H1 (cell line): Measurements from ENCODE around the gene TAC4. TPM values are rescaled to one million over a fixed set of nuclear protein-coding genes. Genes with fewer than 3 reads are reported as not detected.

Source experiments
- CTCF ChIA-PET: fragments of 300-600 bp; sonication (Branson Sonifier 250); formaldehyde crosslinking; loops from one replicate; lab custom pipeline; 2021; ENCODE audit not compliant: partially characterized antibody; lab: Charles Lee
- POLR2A ChIA-PET: fragments of 300-600 bp; sonication (Branson Sonifier 250); formaldehyde crosslinking; loops from one replicate; lab custom pipeline; 2021; ENCODE audit warnings: inconsistent platforms; ENCODE audit not compliant: partially characterized antibody; lab: Charles Lee
- DNase-seq, 2 experiments: peaks; one replicate each; pipeline versions ENCODE4 v3.0.0 to v3.0.0-alpha.2; 2010 to 2022; ENCODE audit warnings: low spot score in 2 of 2, low read depth in 1 of 2, mixed read lengths in 1 of 2
- FAIRE-seq: peaks from 2 replicates; lab custom pipeline; 2011; peaks lifted over from hg19 to GRCh38; lab: Jason Lieb, UNC
- H2AFZ ChIP-seq: 2 replicates; pipeline ENCODE4 v1.8.1; 2012; ENCODE audit warnings: low read length, inconsistent platforms
- H2AK5ac ChIP-seq: 2 replicates; pipeline ENCODE4 v1.6.1; 2013; ENCODE audit warnings: low read depth, low read length
- H2BK120ac ChIP-seq: replicated peaks from 2 replicates; pipeline ENCODE3; 2013; ENCODE audit warnings: low read depth, low read length, inconsistent platforms
- H2BK12ac ChIP-seq: 2 replicates; pipeline ENCODE4 v1.6.1; 2013; ENCODE audit warnings: low read depth, low read length
- H2BK15ac ChIP-seq: 2 replicates; pipeline ENCODE4 v1.6.1; 2013; ENCODE audit warnings: low read length
- H2BK20ac ChIP-seq: 2 replicates; pipeline ENCODE4 v1.6.1; 2013; ENCODE audit warnings: low read length
- H2BK5ac ChIP-seq: 2 replicates; pipeline ENCODE4 v1.6.1; 2013; ENCODE audit warnings: low read depth, low read length
- H3K14ac ChIP-seq: 2 replicates; pipeline ENCODE4 v1.6.1; 2013; ENCODE audit warnings: inconsistent platforms; ENCODE audit not compliant: insufficient read length
- H3K18ac ChIP-seq: 2 replicates; pipeline ENCODE4 v1.6.1; 2013; ENCODE audit warnings: low read length; ENCODE audit errors: extremely low read depth
- H3K23ac ChIP-seq: 2 replicates; pipeline ENCODE4 v1.6.1; 2013; ENCODE audit warnings: inconsistent platforms; ENCODE audit not compliant: insufficient read length
- H3K23me2 ChIP-seq: 2 replicates; pipeline ENCODE4 v1.6.1; 2013; ENCODE audit warnings: low read depth, low read length
- H3K27ac ChIP-seq: 2 replicates; pipeline ENCODE4 v1.6.1; 2011; ENCODE audit warnings: low read depth, low read length, inconsistent platforms
- H3K27me3 ChIP-seq, 4 experiments: replicated peaks in 1 of 4; 1 replicate in 1 of 4; 2 replicates in 3 of 4; pipeline versions ENCODE4 v1.6.1 to v1.8.1; 2011 to 2013; ENCODE audit warnings: low read length in 3 of 4, mild to moderate bottlenecking in 3 of 4, inconsistent platforms in 2 of 4, mixed read lengths in 2 of 4, moderate library complexity in 1 of 4; ENCODE audit not compliant: control insufficient read depth in 3 of 4, insufficient read depth in 3 of 4; ENCODE audit errors: extremely low read depth in 1 of 4
- H3K36me3 ChIP-seq, 4 experiments: 2 replicates each; pipeline versions ENCODE4 v1.6.1 to v1.8.1; 2011 to 2013; ENCODE audit warnings: mild to moderate bottlenecking in 4 of 4, low read length in 3 of 4, moderate library complexity in 2 of 4, control low read depth in 1 of 4, inconsistent platforms in 1 of 4; ENCODE audit not compliant: insufficient read depth in 4 of 4, control insufficient read depth in 2 of 4
- H3K4ac ChIP-seq: replicated peaks from 2 replicates; pipeline ENCODE3; 2013; ENCODE audit warnings: low read length, low read depth, mixed read lengths, inconsistent platforms; ENCODE audit not compliant: insufficient read length
- H3K4me1 ChIP-seq, 4 experiments: replicated peaks in 1 of 4; 1 replicate in 1 of 4; 2 replicates in 3 of 4; pipeline versions ENCODE4 v1.6.1 to v1.8.1; 2011 to 2013; ENCODE audit warnings: low read length in 3 of 4, inconsistent platforms in 2 of 4, mixed read lengths in 1 of 4; ENCODE audit not compliant: insufficient read depth in 4 of 4, control insufficient read depth in 3 of 4
- H3K4me2 ChIP-seq, 2 experiments: 2 replicates each; pipeline versions ENCODE4 v1.6.1 to v1.8.1; 2011 to 2013; ENCODE audit warnings: low read depth in 2 of 2, low read length in 2 of 2, control low read depth in 1 of 2, inconsistent platforms in 1 of 2, mild to moderate bottlenecking in 1 of 2; ENCODE audit not compliant: insufficient read depth in 1 of 2
- H3K4me3 ChIP-seq, 4 experiments: fragments of 200-600, 300-600 bp in 1 of 4; sonication (generic), shearing (Covaris generic), sonication (Bioruptor Twin) in 1 of 4; 2 replicates each; pipeline versions ENCODE4 v1.5.1 to v1.8.1; 2011 to 2016; ENCODE audit warnings: low read length in 4 of 4, low read depth in 3 of 4, control low read depth in 2 of 4, inconsistent platforms in 2 of 4, mild to moderate bottlenecking in 2 of 4, mixed read lengths in 1 of 4, moderate library complexity in 1 of 4; ENCODE audit not compliant: insufficient read depth in 2 of 4; ENCODE audit errors: extremely low read depth in 1 of 4
- H3K56ac ChIP-seq: replicated peaks from 2 replicates; pipeline ENCODE3; 2013; ENCODE audit warnings: low read depth, mild to moderate bottlenecking, mixed read lengths, low read length, inconsistent platforms; ENCODE audit not compliant: insufficient read length
- H3K79me1 ChIP-seq: 2 replicates; pipeline ENCODE4 v1.6.1; 2013; ENCODE audit warnings: low read depth, low read length, control low read depth
- H3K79me2 ChIP-seq, 2 experiments: 2 replicates each; pipeline versions ENCODE4 v1.6.1 to v1.8.1; 2012 to 2013; ENCODE audit warnings: low read length in 2 of 2, mild to moderate bottlenecking in 2 of 2, inconsistent platforms in 1 of 2; ENCODE audit not compliant: insufficient read depth in 2 of 2, control insufficient read depth in 1 of 2
- H3K9ac ChIP-seq, 4 experiments: replicated peaks in 1 of 4; 1 replicate in 1 of 4; 2 replicates in 3 of 4; pipeline versions ENCODE4 v1.6.1 to v1.8.1; 2011 to 2013; ENCODE audit warnings: low read depth in 3 of 4, low read length in 3 of 4, control low read depth in 2 of 4, mild to moderate bottlenecking in 2 of 4, moderate library complexity in 2 of 4, inconsistent platforms in 1 of 4; ENCODE audit errors: extremely low read depth in 1 of 4
- H3K9me3 ChIP-seq, 2 experiments: 2 replicates each; pipeline versions ENCODE4 v1.6.1 to v1.8.1; 2012 to 2013; ENCODE audit warnings: mild to moderate bottlenecking in 2 of 2, moderate library complexity in 2 of 2, control low read depth in 1 of 2, inconsistent platforms in 1 of 2, low read depth in 1 of 2, low read length in 1 of 2, mixed read lengths in 1 of 2; ENCODE audit not compliant: insufficient read depth in 2 of 2
- H4K20me1 ChIP-seq, 2 experiments: replicated peaks in 1 of 2; 2 replicates each; pipeline versions ENCODE3 to v1.8.1; 2011 to 2013; ENCODE audit warnings: inconsistent platforms in 2 of 2, low read length in 2 of 2, mild to moderate bottlenecking in 1 of 2; ENCODE audit not compliant: insufficient read depth in 2 of 2, control insufficient read depth in 1 of 2
- H4K5ac ChIP-seq: 2 replicates; pipeline ENCODE4 v1.6.1; 2013; ENCODE audit warnings: low read length, low read depth, mixed read lengths, inconsistent platforms; ENCODE audit not compliant: insufficient read length
- H4K8ac ChIP-seq: 2 replicates; pipeline ENCODE4 v1.8.0; 2013; ENCODE audit warnings: mild to moderate bottlenecking, moderate library complexity, low read length, inconsistent platforms; ENCODE audit not compliant: insufficient read depth; ENCODE audit errors: extremely low read depth
- H4K91ac ChIP-seq: replicated peaks from 2 replicates; pipeline ENCODE3; 2013; ENCODE audit warnings: low read length, mixed read lengths, inconsistent platforms; ENCODE audit not compliant: insufficient read length
- BRCA1 ChIP-seq: IDR thresholded peaks from 2 replicates; pipeline ENCODE4 v1.6.1; 2012; ENCODE audit warnings: low read depth, low read length, improper control_type of control experiment
- CEBPB ChIP-seq: IDR thresholded peaks from 2 replicates; pipeline ENCODE4 v1.6.1; 2012; ENCODE audit warnings: low read depth, low read length
- EZH2 ChIP-seq: fragments of 200-600 bp; sonication (generic); IDR thresholded peaks from 2 replicates; pipeline ENCODE4 v1.7.1; 2012; ENCODE audit warnings: low read depth, mild to moderate bottlenecking, moderate library complexity, low read length, inconsistent platforms; ENCODE audit not compliant: severe bottlenecking
- SRF ChIP-seq: IDR thresholded peaks from 2 replicates; pipeline ENCODE4 v1.6.1; 2011; ENCODE audit warnings: mild to moderate bottlenecking, low read depth, low read length, moderate library complexity
- long read RNA-seq, 2 experiments: library from RNA in 1 of 2; library from capped mRNA in 1 of 2; stranded (forward); transcript quantifications; one replicate each; pipeline ENCODE4 v2.0.0, GENCODE V29; 2021; ENCODE audit warnings: inconsistent platforms in 1 of 2
- polyA minus RNA-seq, 3 experiments: library from RNA; depleted of rRNA, polyadenylated mRNA; stranded (reverse); fragments of >200 nt; gene quantifications; 1 replicate in 2 of 3; 2 replicates in 1 of 3; pipeline ENCODE4 v1.2.3, GENCODE V29; 2011
- polyA plus RNA-seq, 7 experiments: library from polyadenylated mRNA; depleted of rRNA in 3 of 7; stranded (reverse) in 5 of 7; unstranded in 2 of 7; fragments of >200 nt in 5 of 7; fragments of 200-250 nt in 2 of 7; gene quantifications; 1 replicate in 5 of 7; 2 replicates in 1 of 7; 4 replicates in 1 of 7; pipeline versions ENCODE4 v1.2.1 to v1.2.3, GENCODE V29; 2011 to 2013; ENCODE audit warnings: missing spikeins in 2 of 7, mixed read lengths in 2 of 7
- total RNA-seq: library from RNA; stranded (reverse); fragmentation: NEBNext Ultra II Directional; extraction: Animal tissue kit (Norgen Biotek cat#: 25700); gene quantifications from 2 replicates; pipeline ENCODE4 v1.2.1, GENCODE V29; 2021

Gene TAC4
- not detected in 2 replicates for total RNA-seq
- 0.15 and 0.22 TPM in 2 replicates for polyA plus RNA-seq (2011; rRNA removed)
- polyA plus RNA-seq (2011; cell fraction: cytosol; rRNA removed), result 0.31 TPM
- polyA plus RNA-seq (2011; cell fraction: nucleus; rRNA removed), result 0.54 TPM
- 0.52 to 0.61 TPM in 2 of 4 replicates, not detected in the others for polyA plus RNA-seq (2012, experiment 1 of 2)
- not detected for polyA plus RNA-seq (2012, experiment 2 of 2)
- not detected for polyA plus RNA-seq (2013, experiment 1 of 2)
- polyA plus RNA-seq (2013, experiment 2 of 2), result not detected
- not detected in 2 replicates for polyA minus RNA-seq (2011; rRNA and poly(A)+ RNA removed)
- polyA minus RNA-seq (2011; cell fraction: cytosol; rRNA and poly(A)+ RNA removed), result not detected
- not detected for polyA minus RNA-seq (2011; cell fraction: nucleus; rRNA and poly(A)+ RNA removed)
- long read RNA-seq, experiment 1, result 0 reads
- long read RNA-seq, experiment 2, result 0 reads

GRCh38 chr17:49848019-49848473 is at the start of gene TAC4:
TSS of gene TAC4 (minus strand) at chr17:49848069. CDS start at chr17:49848017, 52 bp downstream.
- H3K27me3 ChIP-seq, result peaks cover 1 to 17% (median 9%) of the 10 kb centered on the region in 4 experiments; a peak in 6 of 7 replicates
- FAIRE-seq, result no peak

More at GRCh38 chr17:49848019-49848473, at the start of gene TAC4:
- Histone ChIP-seq H2BK5ac (peak within 1 kb of the TSS; percentile 19; the same call in 1 of the 2 replicates), H3K56ac (no peak within 1 kb of the TSS), H3K23ac (no peak within 1 kb of the TSS), H3K4ac (no peak within 1 kb of the TSS), H3K79me2 (no peaks in the 10 kb centered on the region), H3K27ac (no peak within 1 kb of the TSS), H4K8ac (no peak within 1 kb of the TSS), H3K23me2 (peaks cover 8% of the 10 kb centered on the region; the same call in 1 of the 2 replicates), H4K20me1 (peaks cover 4 to 10% of the 10 kb centered on the region in 2 experiments), H3K9ac (peak within 1 kb of the TSS in 1 of 4 experiments; percentile 14; a peak in 3 of 7 replicates), H2BK12ac (0 out of 2 replicates have a peak within 1 kb of the TSS, but pooled peaks have one; percentile 17), H3K4me3 (no peak within 1 kb of the TSS), H4K91ac (no peak within 1 kb of the TSS), H4K5ac (no peak within 1 kb of the TSS), H3K18ac (no peak within 1 kb of the TSS), H2AK5ac (no peak within 1 kb of the TSS; the same call in 1 of the 2 replicates), H3K14ac (no peak within 1 kb of the TSS), H3K4me2 (no peak within 1 kb of the TSS), H2AFZ (no peak within 1 kb of the TSS), H2BK120ac (no peak within 1 kb of the TSS), H3K4me1 (peaks cover 3 to 12% (median 3%) of the 10 kb centered on the region in 4 experiments; a peak in 6 of 7 replicates), H3K79me1 (no peaks in the 10 kb centered on the region), H2BK20ac (no peak within 1 kb of the TSS), H2BK15ac (no peak within 1 kb of the TSS), H3K36me3 (no peaks in the 10 kb centered on the region; a peak in 1 of 8 replicates), H3K9me3 (no peaks in the 10 kb centered on the region)
- ChIA-PET POLR2A (interaction anchor here (0.7 to 1.7 kb wide), 8 partner anchors 9 to 139 kb away, joined by 3 to 5 read pairs (median 4); no protein-coding TSS in a partner anchor), CTCF (interaction anchor here (0.5 to 26.5 kb wide), 7 partner anchors 9 to 1003 kb away, joined by 3 to 547 read pairs (median 4); partner anchors contain the start of gene DLX3)
- TF ChIP-seq CEBPB (peak; percentile 63), EZH2 (no peak), BRCA1 (no peak), SRF (no peak)
- no peak for DNase-seq
